GM18861 (cell line): ENCODE measurements around the gene ALG14.

Experiments used
- ATAC-seq: cut with Tn5 transposase; IDR thresholded peaks from one replicate; pipeline ENCODE4 v1.9.1; 2021; ENCODE audit not compliant: unreplicated experiment

The ALG14 gene

GRCh38 chr1:94983171-94983739, 89.5 kb downstream of the ALG14 start:
- ATAC-seq: no peak

- no peak for ATAC-seq
Measured at GRCh38 chr1:94982398-94982797, 90.4 kb downstream of the ALG14 start.

GRCh38 chr1:94981575-94981973, 91.2 kb downstream of the ALG14 start:
- no peak for ATAC-seq

- no peak for ATAC-seq
Measured at GRCh38 chr1:94980582-94981574, 91.9 kb downstream of the ALG14 start.

- no peak for ATAC-seq
Measured at GRCh38 chr1:94979656-94980581, 92.8 kb downstream of the ALG14 start.

GRCh38 chr1:94979131-94979530, 93.6 kb downstream of the ALG14 start:
- no peak for ATAC-seq

- no peak for ATAC-seq
Measured at GRCh38 chr1:94978401-94978800, 94.3 kb downstream of the ALG14 start.

GRCh38 chr1:94976971-94977548, 95.7 kb downstream of the ALG14 start:
- no peak for ATAC-seq

- ATAC-seq: no peak
Measured at GRCh38 chr1:94974824-94975223, 97.9 kb downstream of the ALG14 start.

GRCh38 chr1:94974241-94974640, 98.5 kb downstream of the ALG14 start:
- ATAC-seq: no peak

GRCh38 chr1:94973309-94973922, 99.3 kb downstream of the ALG14 start:
- no peak for ATAC-seq

- no peak for ATAC-seq
Measured at GRCh38 chr1:94971491-94971924, 101.2 kb downstream of the ALG14 start.

GRCh38 chr1:94970783-94971182, 102.0 kb downstream of the ALG14 start:
- ATAC-seq: no peak

- ATAC-seq: no peak
Measured at GRCh38 chr1:94969137-94969536, 103.6 kb downstream of the ALG14 start.

- no peak for ATAC-seq
Measured at GRCh38 chr1:94966033-94966432, 106.7 kb downstream of the ALG14 start.

- no peak for ATAC-seq
Measured at GRCh38 chr1:94963864-94964263, 108.9 kb downstream of the ALG14 start.

- ATAC-seq: peak; percentile 95
Measured at GRCh38 chr1:94962409-94963265, 110.1 kb downstream of the ALG14 start.

GRCh38 chr1:94961988-94962387, 110.8 kb downstream of the ALG14 start:
- no peak for ATAC-seq

- ATAC-seq: no peak
Measured at GRCh38 chr1:94961582-94961981, 111.2 kb downstream of the ALG14 start.
